ENCODE data around the gene RBM48.
"Not testable (repeated sequence)": the region's sequence is repeated elsewhere in the genome, so short reads cannot be mapped to it uniquely, and the experiment has no call there.

The RBM48 gene

GRCh38 chr7:92534572-92534971 lies 6.0 kb downstream of the RBM48 start:
- Histone ChIP-seq H3K36me3 (ENCODE audit: control insufficient read depth in 5 of 5, insufficient read depth in 5 of 5, low read length in 5 of 5) (peaks cover 55 to 86% (median 71%) of the 10 kb centered on the region in 5 donors), H3K27ac (ENCODE audit: low read depth, low read length) (no peak overlapping the region)

GRCh38 chr7:92543542-92543941 lies 14.9 kb downstream of the RBM48 start:
- peaks cover 3 to 15% (median 8%) of the 10 kb centered on the region in 5 donors for H3K4me1 ChIP-seq (ENCODE audit: control insufficient read depth in 5 of 5, insufficient read depth in 5 of 5, low read length in 5 of 5)
- H3K36me3 ChIP-seq (ENCODE audit: control insufficient read depth in 5 of 5, insufficient read depth in 5 of 5, low read length in 5 of 5); H3K27ac ChIP-seq (ENCODE audit: low read depth, low read length); H3K9me3 ChIP-seq (ENCODE audit: control insufficient read depth in 5 of 5, low read length in 5 of 5); H3K4me3 ChIP-seq (ENCODE audit: low read depth in 1 of 5, low read length in 5 of 5); H3K27me3 ChIP-seq (ENCODE audit: control insufficient read depth in 5 of 5, insufficient read depth in 4 of 5, low read length in 5 of 5); H3K9ac ChIP-seq (ENCODE audit: low read length in 5 of 5): not testable (repeated sequence)

More at GRCh38 chr7:92534572-92534971, 6.0 kb downstream of the RBM48 start:
- no peak overlapping the region for H3K4me3 ChIP-seq (ENCODE audit: low read depth in 1 of 5, low read length in 5 of 5)
- H3K9me3 ChIP-seq (ENCODE audit: control insufficient read depth in 5 of 5, low read length in 5 of 5): no peaks in the 10 kb centered on the region
- no peaks in the 10 kb centered on the region for H3K27me3 ChIP-seq (ENCODE audit: control insufficient read depth in 5 of 5, insufficient read depth in 4 of 5, low read length in 5 of 5)
- H3K9ac ChIP-seq (ENCODE audit: low read length in 5 of 5): no peak overlapping the region
- H3K4me1 ChIP-seq (ENCODE audit: control insufficient read depth in 5 of 5, insufficient read depth in 5 of 5, low read length in 5 of 5): peaks cover 0 to 11% (median 2%) of the 10 kb centered on the region in 5 donors

- H3K9me3 ChIP-seq (ENCODE audit: control insufficient read depth in 5 of 5, low read length in 5 of 5); H3K36me3 ChIP-seq (ENCODE audit: control insufficient read depth in 5 of 5, insufficient read depth in 5 of 5, low read length in 5 of 5); H3K27me3 ChIP-seq (ENCODE audit: control insufficient read depth in 5 of 5, insufficient read depth in 4 of 5, low read length in 5 of 5); H3K27ac ChIP-seq (ENCODE audit: low read depth, low read length); H3K4me3 ChIP-seq (ENCODE audit: low read depth in 1 of 5, low read length in 5 of 5); H3K9ac ChIP-seq (ENCODE audit: low read length in 5 of 5): not testable (repeated sequence)
- H3K4me1 ChIP-seq (ENCODE audit: control insufficient read depth in 5 of 5, insufficient read depth in 5 of 5, low read length in 5 of 5): peaks cover 3 to 26% (median 10%) of the 10 kb centered on the region in 5 donors
These were observed 16.5 kb downstream of the RBM48 start for GRCh38 chr7:92545116-92545515.

GRCh38 chr7:92546856-92547497 lies 18.4 kb downstream of the RBM48 start:
- Histone ChIP-seq H3K9me3 (ENCODE audit: control insufficient read depth in 5 of 5, low read length in 5 of 5) (no peaks in the 10 kb centered on the region), H3K27ac (ENCODE audit: low read depth, low read length) (peak overlapping the region; percentile 44), H3K4me1 (ENCODE audit: control insufficient read depth in 5 of 5, insufficient read depth in 5 of 5, low read length in 5 of 5) (peaks cover 3 to 34% (median 15%) of the 10 kb centered on the region in 5 donors), H3K36me3 (ENCODE audit: control insufficient read depth in 5 of 5, insufficient read depth in 5 of 5, low read length in 5 of 5) (no peaks in the 10 kb centered on the region), H3K27me3 (ENCODE audit: control insufficient read depth in 5 of 5, insufficient read depth in 4 of 5, low read length in 5 of 5) (no peaks in the 10 kb centered on the region), H3K4me3 (ENCODE audit: low read depth in 1 of 5, low read length in 5 of 5) (peak overlapping the region in 1 of 5 donors; percentile 7), H3K9ac (ENCODE audit: low read length in 5 of 5) (no peak overlapping the region)

- H3K9me3 ChIP-seq (ENCODE audit: control insufficient read depth in 5 of 5, low read length in 5 of 5): no peaks in the 10 kb centered on the region
- H3K4me3 ChIP-seq (ENCODE audit: low read depth in 1 of 5, low read length in 5 of 5): peak overlapping the region in 1 of 5 donors; percentile 7
- H3K27ac ChIP-seq (ENCODE audit: low read depth, low read length): peak overlapping the region; percentile 44
- H3K36me3 ChIP-seq (ENCODE audit: control insufficient read depth in 5 of 5, insufficient read depth in 5 of 5, low read length in 5 of 5): no peaks in the 10 kb centered on the region
- no peak overlapping the region for H3K9ac ChIP-seq (ENCODE audit: low read length in 5 of 5)
- H3K4me1 ChIP-seq (ENCODE audit: control insufficient read depth in 5 of 5, insufficient read depth in 5 of 5, low read length in 5 of 5): peaks cover 3 to 34% (median 15%) of the 10 kb centered on the region in 5 donors
- H3K27me3 ChIP-seq (ENCODE audit: control insufficient read depth in 5 of 5, insufficient read depth in 4 of 5, low read length in 5 of 5): no peaks in the 10 kb centered on the region
These were observed 19.0 kb downstream of the RBM48 start for GRCh38 chr7:92547579-92547978.

- Histone ChIP-seq H3K27ac (ENCODE audit: low read depth, low read length) (no peak overlapping the region), H3K27me3 (ENCODE audit: control insufficient read depth in 5 of 5, insufficient read depth in 4 of 5, low read length in 5 of 5) (no peaks in the 10 kb centered on the region), H3K4me3 (ENCODE audit: low read depth in 1 of 5, low read length in 5 of 5) (no peak overlapping the region), H3K4me1 (ENCODE audit: control insufficient read depth in 5 of 5, insufficient read depth in 5 of 5, low read length in 5 of 5) (peaks cover 3 to 34% (median 15%) of the 10 kb centered on the region in 5 donors), H3K36me3 (ENCODE audit: control insufficient read depth in 5 of 5, insufficient read depth in 5 of 5, low read length in 5 of 5) (no peaks in the 10 kb centered on the region), H3K9me3 (ENCODE audit: control insufficient read depth in 5 of 5, low read length in 5 of 5) (no peaks in the 10 kb centered on the region), H3K9ac (ENCODE audit: low read length in 5 of 5) (no peak overlapping the region)
These were observed 21.6 kb downstream of the RBM48 start for GRCh38 chr7:92550194-92550593.

GRCh38 chr7:92557249-92557648 lies 28.7 kb downstream of the RBM48 start:
- H3K4me1 ChIP-seq (ENCODE audit: control insufficient read depth in 5 of 5, insufficient read depth in 5 of 5, low read length in 5 of 5): no peaks in the 10 kb centered on the region
- H3K36me3 ChIP-seq (ENCODE audit: control insufficient read depth in 5 of 5, insufficient read depth in 5 of 5, low read length in 5 of 5): peaks cover 4 to 23% (median 12%) of the 10 kb centered on the region in 5 donors
- H3K9ac ChIP-seq (ENCODE audit: low read length in 5 of 5): no peak overlapping the region
- H3K27me3 ChIP-seq (ENCODE audit: control insufficient read depth in 5 of 5, insufficient read depth in 4 of 5, low read length in 5 of 5): no peaks in the 10 kb centered on the region
- no peak overlapping the region for H3K4me3 ChIP-seq (ENCODE audit: low read depth in 1 of 5, low read length in 5 of 5)
- no peak overlapping the region for H3K27ac ChIP-seq (ENCODE audit: low read depth, low read length)
- no peaks in the 10 kb centered on the region for H3K9me3 ChIP-seq (ENCODE audit: control insufficient read depth in 5 of 5, low read length in 5 of 5)

GRCh38 chr7:92557808-92558362 lies 29.3 kb downstream of the RBM48 start:
- Histone ChIP-seq H3K36me3 (ENCODE audit: control insufficient read depth in 5 of 5, insufficient read depth in 5 of 5, low read length in 5 of 5) (peaks cover 4 to 26% (median 17%) of the 10 kb centered on the region in 5 donors), H3K4me1 (ENCODE audit: control insufficient read depth in 5 of 5, insufficient read depth in 5 of 5, low read length in 5 of 5) (no peaks in the 10 kb centered on the region), H3K27me3 (ENCODE audit: control insufficient read depth in 5 of 5, insufficient read depth in 4 of 5, low read length in 5 of 5) (no peaks in the 10 kb centered on the region), H3K9me3 (ENCODE audit: control insufficient read depth in 5 of 5, low read length in 5 of 5) (no peaks in the 10 kb centered on the region), H3K27ac (ENCODE audit: low read depth, low read length) (no peak overlapping the region), H3K4me3 (ENCODE audit: low read depth in 1 of 5, low read length in 5 of 5) (no peak overlapping the region), H3K9ac (ENCODE audit: low read length in 5 of 5) (no peak overlapping the region)

GRCh38 chr7:92560602-92561001 lies 32.0 kb downstream of the RBM48 start:
- Histone ChIP-seq H3K4me1 (ENCODE audit: control insufficient read depth in 5 of 5, insufficient read depth in 5 of 5, low read length in 5 of 5) (no peaks in the 10 kb centered on the region), H3K4me3 (ENCODE audit: low read depth in 1 of 5, low read length in 5 of 5) (no peak overlapping the region), H3K9me3 (ENCODE audit: control insufficient read depth in 5 of 5, low read length in 5 of 5) (no peaks in the 10 kb centered on the region), H3K9ac (ENCODE audit: low read length in 5 of 5) (no peak overlapping the region), H3K36me3 (ENCODE audit: control insufficient read depth in 5 of 5, insufficient read depth in 5 of 5, low read length in 5 of 5) (peaks cover 16 to 50% (median 31%) of the 10 kb centered on the region in 5 donors), H3K27me3 (ENCODE audit: control insufficient read depth in 5 of 5, insufficient read depth in 4 of 5, low read length in 5 of 5) (no peaks in the 10 kb centered on the region), H3K27ac (ENCODE audit: low read depth, low read length) (no peak overlapping the region)

- H3K27me3 ChIP-seq (ENCODE audit: control insufficient read depth in 5 of 5, insufficient read depth in 4 of 5, low read length in 5 of 5): no peaks in the 10 kb centered on the region
- H3K36me3 ChIP-seq (ENCODE audit: control insufficient read depth in 5 of 5, insufficient read depth in 5 of 5, low read length in 5 of 5): peaks cover 37 to 70% (median 42%) of the 10 kb centered on the region in 5 donors
- H3K27ac ChIP-seq (ENCODE audit: low read depth, low read length): no peak overlapping the region
- no peaks in the 10 kb centered on the region for H3K4me1 ChIP-seq (ENCODE audit: control insufficient read depth in 5 of 5, insufficient read depth in 5 of 5, low read length in 5 of 5)
- no peak overlapping the region for H3K4me3 ChIP-seq (ENCODE audit: low read depth in 1 of 5, low read length in 5 of 5)
- no peak overlapping the region for H3K9ac ChIP-seq (ENCODE audit: low read length in 5 of 5)
- H3K9me3 ChIP-seq (ENCODE audit: control insufficient read depth in 5 of 5, low read length in 5 of 5): no peaks in the 10 kb centered on the region
These were observed 34.8 kb downstream of the RBM48 start for GRCh38 chr7:92563345-92563744.

All from subcutaneous abdominal adipose tissue (tissue), 5 donors.